Measurements from ENCODE around the gene EPHA10.

GRCh38 chr1:37718901-37719571, 45.9 kb downstream of the EPHA10 start:
- no peak for TF ChIP-seq EZH2 (IDR thresholded peaks at IDR 0.05; ENCODE audit: borderline replicate concordance, low read length)
- TF ChIP-seq CTCF (IDR thresholded peaks at IDR 0.05; ENCODE audit: low read length), result no peak
